ENCODE measurements around the gene PRRX2.
"Not testable (repeated sequence)": the region's sequence is repeated elsewhere in the genome, so short reads cannot be mapped to it uniquely, and the experiment has no call there.

DNA sequence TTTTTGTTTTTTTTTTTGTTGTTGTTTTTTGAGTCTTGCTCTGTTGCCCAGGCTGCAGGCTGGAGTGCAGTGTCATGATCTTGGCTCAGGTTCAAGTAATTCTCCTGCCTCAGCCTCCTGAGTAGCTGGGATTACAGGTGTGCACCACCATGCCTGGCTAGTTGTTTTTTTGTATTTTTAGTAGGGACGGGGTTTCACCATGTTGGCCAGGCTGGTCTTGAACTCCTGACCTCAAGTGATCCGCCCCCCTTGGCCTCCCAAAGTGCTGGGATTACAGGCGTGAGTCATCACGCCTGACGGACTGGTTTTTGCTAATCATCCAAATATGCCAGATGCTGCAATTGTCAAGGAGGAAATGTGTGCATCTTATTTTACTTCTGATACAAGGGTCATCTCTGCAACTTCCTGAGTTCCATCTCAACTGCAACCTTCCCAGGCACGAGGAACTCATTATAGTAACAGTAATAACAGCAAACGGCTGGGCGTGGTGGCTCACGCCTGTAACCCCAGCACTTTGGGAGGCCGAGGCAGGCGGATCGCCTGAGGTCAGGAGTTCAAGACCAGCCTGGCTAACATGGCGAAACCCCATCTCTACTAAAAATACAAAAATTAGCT, 97.0 kb downstream of the PRRX2 start:
- TF ChIP-seq, protein P1, sequence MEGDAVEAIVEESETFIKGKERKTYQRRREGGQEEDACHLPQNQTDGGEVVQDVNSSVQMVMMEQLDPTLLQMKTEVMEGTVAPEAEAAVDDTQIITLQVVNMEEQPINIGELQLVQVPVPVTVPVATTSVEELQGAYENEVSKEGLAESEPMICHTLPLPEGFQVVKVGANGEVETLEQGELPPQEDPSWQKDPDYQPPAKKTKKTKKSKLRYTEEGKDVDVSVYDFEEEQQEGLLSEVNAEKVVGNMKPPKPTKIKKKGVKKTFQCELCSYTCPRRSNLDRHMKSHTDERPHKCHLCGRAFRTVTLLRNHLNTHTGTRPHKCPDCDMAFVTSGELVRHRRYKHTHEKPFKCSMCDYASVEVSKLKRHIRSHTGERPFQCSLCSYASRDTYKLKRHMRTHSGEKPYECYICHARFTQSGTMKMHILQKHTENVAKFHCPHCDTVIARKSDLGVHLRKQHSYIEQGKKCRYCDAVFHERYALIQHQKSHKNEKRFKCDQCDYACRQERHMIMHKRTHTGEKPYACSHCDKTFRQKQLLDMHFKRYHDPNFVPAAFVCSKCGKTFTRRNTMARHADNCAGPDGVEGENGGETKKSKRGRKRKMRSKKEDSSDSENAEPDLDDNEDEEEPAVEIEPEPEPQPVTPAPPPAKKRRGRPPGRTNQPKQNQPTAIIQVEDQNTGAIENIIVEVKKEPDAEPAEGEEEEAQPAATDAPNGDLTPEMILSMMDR (IDR thresholded peaks at IDR 0.05), result not testable (repeated sequence)
- TF ChIP-seq EZH2 (IDR thresholded peaks at IDR 0.05; ENCODE audit: borderline replicate concordance, insufficient read depth, low read depth, low read length, poor library complexity, severe bottlenecking), result not testable (repeated sequence)
